ENCODE results near the gene PTPRS. TPM values are rescaled to one million over a fixed set of nuclear protein-coding genes. Genes with fewer than 3 reads are reported as not detected.

Gene PTPRS
- total RNA-seq, 2 donors from 2014 or later = 7.9 to 15.6 TPM

- intact Hi-C loops (cut with DNase I) = no loop called here
- no peak for DNase-seq
- TF ChIP-seq CTCF (IDR thresholded peaks at IDR 0.05) = no peak
- H3K27me3 ChIP-seq = peaks cover 6% of the 10 kb centered on the region
- no peak overlapping the region for H3K9ac ChIP-seq (ENCODE audit: low read depth in 2 of 2, low read length in 2 of 2)
- no peaks in the 10 kb centered on the region for H3K4me1 ChIP-seq
- H3K36me3 ChIP-seq = no peaks in the 10 kb centered on the region
- H3K4me3 ChIP-seq = no peak overlapping the region
- no peak overlapping the region for H3K27ac ChIP-seq
- no peaks in the 10 kb centered on the region for H3K9me3 ChIP-seq
Observed at GRCh38 chr19:5324947-5325346, 15.7 kb downstream of the PTPRS start.

GRCh38 chr19:5323475-5323811 is 17.2 kb downstream of the PTPRS start:
- no peak for TF ChIP-seq CTCF (IDR thresholded peaks at IDR 0.05)
- intact Hi-C loops (cut with DNase I) = no loop called here
- Histone ChIP-seq H3K36me3 (no peaks in the 10 kb centered on the region), H3K4me1 (no peaks in the 10 kb centered on the region), H3K9me3 (no peaks in the 10 kb centered on the region), H3K27me3 (peaks cover 6% of the 10 kb centered on the region), H3K9ac (ENCODE audit: low read depth in 2 of 2, low read length in 2 of 2) (no peak overlapping the region), H3K4me3 (no peak overlapping the region), H3K27ac (no peak overlapping the region)
- DNase-seq = no peak

GRCh38 chr19:5321851-5322681 is 18.5 kb downstream of the PTPRS start:
- H3K36me3 ChIP-seq = no peaks in the 10 kb centered on the region
- TF ChIP-seq CTCF (IDR thresholded peaks at IDR 0.05) = no peak
- H3K9me3 ChIP-seq = no peaks in the 10 kb centered on the region
- peak overlapping the region in 1 of 2 donors; percentile 50 for H3K9ac ChIP-seq (ENCODE audit: low read depth in 2 of 2, low read length in 2 of 2)
- intact Hi-C loops (cut with DNase I) = no loop called here
- H3K4me1 ChIP-seq = no peaks in the 10 kb centered on the region
- no peak overlapping the region for H3K4me3 ChIP-seq
- peak; percentile 18 for DNase-seq
- H3K27me3 ChIP-seq = peaks cover 6% of the 10 kb centered on the region
- H3K27ac ChIP-seq = no peak overlapping the region

GRCh38 chr19:5321066-5321642 is 19.5 kb downstream of the PTPRS start:
- TF ChIP-seq CTCF (IDR thresholded peaks at IDR 0.05) = no peak

GRCh38 chr19:5319516-5319915 is 21.1 kb downstream of the PTPRS start:
- H3K4me1 ChIP-seq = no peaks in the 10 kb centered on the region

More at GRCh38 chr19:5321066-5321642, 19.5 kb downstream of the PTPRS start:
- intact Hi-C loops (cut with DNase I) = no loop called here
- Histone ChIP-seq H3K27me3 (peaks cover 6% of the 10 kb centered on the region), H3K36me3 (no peaks in the 10 kb centered on the region), H3K9me3 (no peaks in the 10 kb centered on the region), H3K27ac (no peak overlapping the region), H3K4me1 (no peaks in the 10 kb centered on the region), H3K4me3 (no peak overlapping the region), H3K9ac (ENCODE audit: low read depth in 2 of 2, low read length in 2 of 2) (no peak overlapping the region)
- no peak for DNase-seq

More at GRCh38 chr19:5319516-5319915, 21.1 kb downstream of the PTPRS start:
- Histone ChIP-seq H3K4me3 (no peak overlapping the region), H3K27me3 (peaks cover 6% of the 10 kb centered on the region), H3K27ac (no peak overlapping the region), H3K36me3 (no peaks in the 10 kb centered on the region), H3K9ac (ENCODE audit: low read depth in 2 of 2, low read length in 2 of 2) (no peak overlapping the region), H3K9me3 (no peaks in the 10 kb centered on the region)
- TF ChIP-seq CTCF (IDR thresholded peaks at IDR 0.05) = no peak
- DNase-seq = no peak
- intact Hi-C loops (cut with DNase I) = no loop called here

All from colonic mucosa (tissue), 4 donors.